Activated CD8-positive, alpha-beta T cell treated with anti-CD3 and anti-CD28 coated beads, Interleukin-2, amount 10 ng/mL, durations not matched to agents 7 days and 5 days (primary cell): ENCODE results near the gene CHMP2A. TPM values are rescaled to one million over a fixed set of nuclear protein-coding genes. Genes with fewer than 3 reads are reported as not detected.
A peak's percentile ranks its signal among the peaks of the same experiment; 100 is the strongest.

Experiments used
- ATAC-seq: fragments of 150-1000 bp; cut with Tn5 transposase; one replicate; pipeline ENCODE4 v1.10.0; 2021; ENCODE audit warnings: moderate library complexity
- CTCF ChIA-PET: fragments of 350-600 bp; sonication (Branson Sonifier 250); formaldehyde crosslinking; loops from one replicate; lab custom pipeline; 2021; ENCODE audit warnings: antibody characterized with exemption; lab: Charles Lee
- POLR2A ChIA-PET: fragments of 350-600 bp; sonication (Branson Sonifier 250); formaldehyde crosslinking; loops from one replicate; lab custom pipeline; 2021; ENCODE audit warnings: antibody characterized with exemption; lab: Charles Lee
- DNase-seq: peaks from one replicate; pipeline ENCODE4 v3.0.0-alpha.2; 2020
- H3K27ac Mint-ChIP-seq: one replicate; pipeline ENCODE4 v1.8.0; 2021; ENCODE audit warnings: mild to moderate bottlenecking, mixed read lengths
- H3K27me3 Mint-ChIP-seq: one replicate; pipeline ENCODE4 v1.8.0; 2021; ENCODE audit warnings: low read depth, mixed read lengths
- H3K36me3 Mint-ChIP-seq: one replicate; pipeline ENCODE4 v1.8.0; 2021; ENCODE audit warnings: low read depth, mixed read lengths
- H3K4me1 Mint-ChIP-seq: one replicate; pipeline ENCODE4 v1.8.0; 2021; ENCODE audit warnings: low read depth, mixed read lengths
- H3K4me3 Mint-ChIP-seq: one replicate; pipeline ENCODE4 v1.8.0; 2021; ENCODE audit warnings: mild to moderate bottlenecking, mixed read lengths
- H3K9me3 Mint-ChIP-seq: one replicate; pipeline ENCODE4 v1.8.0; 2022; ENCODE audit warnings: mixed read lengths; ENCODE audit not compliant: insufficient read depth
- total RNA-seq, 2 experiments: library from RNA; stranded (reverse); gene quantifications; one replicate each; pipeline ENCODE4 v1.2.3, GENCODE V29; 2021

Gene CHMP2A
- total RNA-seq, 2 experiments from 2014 or later, result 108 to 114 TPM

DNA sequence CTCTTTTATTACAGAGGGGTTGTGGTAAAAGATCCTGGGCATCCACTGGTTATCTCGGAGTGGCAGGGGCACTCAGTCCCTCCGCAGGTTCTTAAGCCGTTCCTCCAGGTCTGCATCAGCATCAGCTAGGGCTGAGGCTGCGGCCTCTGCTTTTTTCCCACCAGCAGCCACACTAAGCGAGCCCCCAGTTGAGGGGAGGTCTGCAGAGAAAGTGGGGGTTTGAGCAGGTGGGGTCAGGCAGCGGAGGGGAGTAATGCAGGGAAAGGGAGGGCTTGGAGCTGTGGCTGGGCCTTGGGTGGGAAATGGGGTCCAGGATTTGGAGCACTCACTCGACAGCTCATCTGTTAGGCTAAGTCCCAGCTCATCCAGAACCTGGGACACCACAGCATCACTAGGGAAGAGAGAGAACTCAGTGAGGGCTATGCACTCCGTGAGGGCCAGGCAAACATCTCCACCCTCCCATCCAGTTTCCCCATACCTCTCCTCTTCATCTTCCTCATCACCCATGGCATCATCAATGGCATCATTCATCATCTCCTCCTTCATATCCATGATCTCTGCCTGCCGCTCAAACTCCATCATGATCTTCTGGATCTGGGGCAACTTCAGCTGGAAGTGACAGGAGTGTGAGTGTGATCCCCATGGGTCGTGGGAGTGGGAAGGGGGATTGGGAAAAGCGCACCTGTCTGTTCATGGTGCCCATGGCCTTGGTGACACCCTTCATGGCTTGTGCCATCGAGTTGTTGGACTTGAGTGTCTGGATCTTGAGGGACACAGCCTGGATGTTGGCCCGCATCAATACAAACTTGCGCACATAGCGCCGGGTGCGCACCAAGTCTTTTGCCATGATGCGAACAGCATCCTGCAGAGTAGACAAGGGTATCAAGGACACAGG, 3.1 kb downstream of the CHMP2A start:
- no peaks in the 10 kb centered on the region for H3K27me3 Mint-ChIP-seq
- no peak overlapping the region for H3K27ac Mint-ChIP-seq
- H3K4me3 Mint-ChIP-seq, result no peak overlapping the region

DNA sequence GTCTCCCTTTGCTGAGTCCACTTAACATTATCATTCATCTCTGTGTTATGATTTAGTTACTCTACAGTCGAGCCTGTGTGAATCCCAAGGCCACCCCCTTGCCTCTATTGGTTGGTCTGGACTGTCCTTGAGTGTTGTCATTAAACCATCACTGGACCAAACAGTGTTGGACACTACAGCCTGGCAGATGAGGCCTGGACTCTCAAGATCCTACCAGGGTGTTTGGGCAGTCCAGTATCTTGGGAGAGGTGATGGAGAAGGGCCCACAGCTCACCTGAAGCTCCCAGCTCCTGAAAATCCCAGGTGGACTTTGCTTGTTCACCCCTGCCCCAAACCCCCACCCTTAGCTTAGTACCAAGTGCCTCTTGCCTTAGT, 3.8 kb downstream of the CHMP2A start:
- H3K9me3 Mint-ChIP-seq, result no peaks in the 10 kb centered on the region
- H3K27me3 Mint-ChIP-seq, result no peaks in the 10 kb centered on the region
- peaks cover 80% of the 10 kb centered on the region for H3K36me3 Mint-ChIP-seq
- peaks cover 46% of the 10 kb centered on the region for H3K4me1 Mint-ChIP-seq
- ChIA-PET POLR2A (interaction anchor here (1.1 kb wide), 1 partner anchor 20 kb away, joined by 3 read pairs; no protein-coding TSS in a partner anchor), CTCF (interaction anchor here (1.0 kb wide), 1 partner anchor 30 kb away, joined by 3 read pairs; no protein-coding TSS in a partner anchor)
- H3K4me3 Mint-ChIP-seq, result no peak overlapping the region
- DNase-seq, result no peak
- H3K27ac Mint-ChIP-seq, result no peak overlapping the region
- no peak for ATAC-seq

More for the DNA sequence above, 3.1 kb downstream of the CHMP2A start:
- DNase-seq (peak; percentile 20), ATAC-seq (no peak)
- ChIA-PET POLR2A (interaction anchor here (1.1 kb wide), 1 partner anchor 19 kb away, joined by 3 read pairs; no protein-coding TSS in a partner anchor), CTCF (interaction anchor here (1.0 to 4.5 kb wide), 2 partner anchors 30 to 32 kb away, joined by 3 to 49 read pairs; partner anchors contain the start of gene ZBTB45)
- Mint-ChIP-seq H3K9me3 (no peaks in the 10 kb centered on the region), H3K4me1 (peaks cover 46% of the 10 kb centered on the region), H3K36me3 (peaks cover 80% of the 10 kb centered on the region)

DNA sequence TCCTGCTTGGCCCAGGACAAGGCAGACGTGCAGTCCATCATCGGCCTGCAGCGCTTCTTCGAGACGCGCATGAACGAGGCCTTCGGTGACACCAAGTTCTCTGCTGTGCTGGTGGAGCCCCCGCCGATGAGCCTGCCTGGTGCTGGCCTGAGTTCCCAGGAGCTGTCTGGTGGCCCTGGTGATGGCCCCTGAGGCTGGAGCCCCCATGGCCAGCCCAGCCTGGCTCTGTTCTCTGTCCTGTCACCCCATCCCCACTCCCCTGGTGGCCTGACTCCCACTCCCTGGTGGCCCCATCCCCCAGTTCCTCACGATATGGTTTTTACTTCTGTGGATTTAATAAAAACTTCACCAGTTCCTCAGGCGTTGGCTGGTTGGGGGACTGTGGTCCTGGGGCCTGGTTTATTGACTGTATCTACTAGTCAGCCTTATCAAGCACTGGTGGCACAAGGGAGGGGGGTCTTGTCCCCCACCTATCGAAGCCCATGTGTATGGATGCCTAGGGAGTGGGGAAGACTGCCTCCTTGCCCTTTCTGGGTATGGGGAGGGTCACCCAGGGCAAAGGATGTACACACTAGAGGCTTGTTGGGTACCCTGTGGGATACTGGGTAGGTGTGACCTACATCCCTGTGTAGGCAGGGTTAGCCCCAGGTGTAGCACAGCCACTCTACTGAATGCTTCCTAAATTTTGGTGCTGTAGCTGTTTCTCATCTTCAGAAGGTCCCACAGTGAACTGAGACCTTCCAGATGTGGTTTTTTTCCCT, 4.4 kb downstream of the CHMP2A start:
- no peak for DNase-seq
- CTCF ChIA-PET, result interaction anchor here (1.0 to 1.5 kb wide), 2 partner anchors 31 kb away, joined by 3 to 5 read pairs; partner anchors contain the start of gene ZBTB45
- no peak for ATAC-seq

DNA sequence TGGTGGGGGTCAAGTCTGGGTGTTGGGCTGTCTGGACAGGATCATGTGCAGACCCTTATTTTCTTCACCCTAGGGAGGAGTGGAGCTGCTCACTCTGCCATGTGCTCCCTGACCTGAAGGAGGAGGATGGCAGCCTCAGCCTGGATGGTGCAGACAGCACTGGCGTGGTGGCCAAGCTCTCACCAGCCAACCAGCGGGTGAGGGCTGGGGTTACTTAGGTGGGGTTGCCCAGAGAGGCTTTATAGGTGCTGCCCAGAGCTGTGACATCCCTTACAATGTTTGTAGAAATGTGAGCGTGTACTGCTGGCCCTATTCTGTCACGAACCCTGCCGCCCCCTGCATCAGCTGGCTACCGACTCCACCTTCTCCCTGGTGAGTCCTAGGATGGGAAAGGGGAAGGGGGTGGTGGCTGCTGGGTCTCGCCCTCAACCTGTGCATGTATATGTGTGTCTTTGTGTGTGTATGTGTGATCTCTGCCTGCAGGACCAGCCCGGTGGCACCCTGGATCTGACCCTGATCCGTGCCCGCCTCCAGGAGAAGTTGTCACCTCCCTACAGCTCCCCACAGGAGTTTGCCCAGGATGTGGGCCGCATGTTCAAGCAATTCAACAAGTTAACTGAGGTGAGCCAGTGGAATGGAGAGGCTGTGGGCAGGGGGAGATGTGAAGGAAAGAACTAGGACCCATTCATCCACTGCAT, 5.1 kb downstream of the CHMP2A start:
- CTCF ChIA-PET, result interaction anchor here (1.5 kb wide), 1 partner anchor 30 kb away, joined by 5 read pairs; the partner anchor contains the start of gene ZBTB45
- Mint-ChIP-seq H3K27ac (no peak overlapping the region), H3K4me3 (no peak overlapping the region), H3K36me3 (peaks cover 81% of the 10 kb centered on the region), H3K9me3 (no peaks in the 10 kb centered on the region), H3K4me1 (peaks cover 42% of the 10 kb centered on the region), H3K27me3 (no peaks in the 10 kb centered on the region)
- POLR2A ChIA-PET, result no interaction called here
- DNase-seq, result no peak
- ATAC-seq, result no peak

More for the DNA sequence above, 4.4 kb downstream of the CHMP2A start:
- H3K9me3 Mint-ChIP-seq, result no peaks in the 10 kb centered on the region
- peaks cover 81% of the 10 kb centered on the region for H3K36me3 Mint-ChIP-seq
- no peaks in the 10 kb centered on the region for H3K27me3 Mint-ChIP-seq
- POLR2A ChIA-PET, result interaction anchor here (1.1 kb wide), 1 partner anchor 20 kb away, joined by 3 read pairs; no protein-coding TSS in a partner anchor
- no peak overlapping the region for H3K4me3 Mint-ChIP-seq
- H3K27ac Mint-ChIP-seq, result no peak overlapping the region
- H3K4me1 Mint-ChIP-seq, result peaks cover 48% of the 10 kb centered on the region

DNA sequence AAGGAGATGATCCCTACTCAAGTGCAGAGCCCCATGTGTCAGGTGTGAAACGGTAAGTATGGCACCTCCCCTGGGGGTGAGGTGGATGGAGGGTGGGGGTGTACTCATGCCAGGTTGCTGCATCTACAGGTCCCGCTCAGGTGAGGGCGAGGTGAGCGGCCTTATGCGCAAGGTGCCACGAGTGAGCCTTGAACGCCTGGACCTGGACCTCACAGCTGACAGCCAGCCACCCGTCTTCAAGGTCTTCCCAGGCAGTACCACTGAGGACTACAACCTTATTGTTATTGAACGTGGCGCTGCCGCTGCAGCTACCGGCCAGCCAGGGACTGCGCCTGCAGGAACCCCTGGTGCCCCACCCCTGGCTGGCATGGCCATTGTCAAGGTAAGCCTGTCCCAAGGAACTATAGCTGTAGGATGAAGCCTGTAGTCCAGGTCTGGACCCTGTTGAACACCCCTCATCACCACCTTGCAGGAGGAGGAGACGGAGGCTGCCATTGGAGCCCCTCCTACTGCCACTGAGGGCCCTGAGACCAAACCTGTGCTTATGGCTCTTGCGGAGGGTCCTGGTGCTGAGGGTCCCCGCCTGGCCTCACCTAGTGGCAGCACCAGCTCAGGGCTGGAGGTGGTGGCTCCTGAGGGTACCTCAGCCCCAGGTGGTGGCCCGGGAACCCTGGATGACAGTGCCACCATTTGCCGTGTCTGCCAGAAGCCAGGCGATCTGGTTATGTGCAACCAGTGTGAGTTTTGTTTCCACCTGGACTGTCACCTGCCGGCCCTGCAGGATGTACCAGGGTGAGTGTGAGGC, 5.8 kb downstream of the CHMP2A start:
- Mint-ChIP-seq H3K9me3 (no peaks in the 10 kb centered on the region), H3K4me3 (no peak overlapping the region), H3K27ac (no peak overlapping the region), H3K4me1 (peaks cover 41% of the 10 kb centered on the region), H3K36me3 (peaks cover 77% of the 10 kb centered on the region), H3K27me3 (no peaks in the 10 kb centered on the region)
- DNase-seq (no peak), ATAC-seq (no peak)
- ChIA-PET POLR2A (interaction anchor here (1.5 kb wide), 1 partner anchor 29 kb away, joined by 5 read pairs; the partner anchor contains the start of gene ZBTB45), CTCF (interaction anchor here (1.5 kb wide), 1 partner anchor 29 kb away, joined by 5 read pairs; the partner anchor contains the start of gene ZBTB45)

DNA sequence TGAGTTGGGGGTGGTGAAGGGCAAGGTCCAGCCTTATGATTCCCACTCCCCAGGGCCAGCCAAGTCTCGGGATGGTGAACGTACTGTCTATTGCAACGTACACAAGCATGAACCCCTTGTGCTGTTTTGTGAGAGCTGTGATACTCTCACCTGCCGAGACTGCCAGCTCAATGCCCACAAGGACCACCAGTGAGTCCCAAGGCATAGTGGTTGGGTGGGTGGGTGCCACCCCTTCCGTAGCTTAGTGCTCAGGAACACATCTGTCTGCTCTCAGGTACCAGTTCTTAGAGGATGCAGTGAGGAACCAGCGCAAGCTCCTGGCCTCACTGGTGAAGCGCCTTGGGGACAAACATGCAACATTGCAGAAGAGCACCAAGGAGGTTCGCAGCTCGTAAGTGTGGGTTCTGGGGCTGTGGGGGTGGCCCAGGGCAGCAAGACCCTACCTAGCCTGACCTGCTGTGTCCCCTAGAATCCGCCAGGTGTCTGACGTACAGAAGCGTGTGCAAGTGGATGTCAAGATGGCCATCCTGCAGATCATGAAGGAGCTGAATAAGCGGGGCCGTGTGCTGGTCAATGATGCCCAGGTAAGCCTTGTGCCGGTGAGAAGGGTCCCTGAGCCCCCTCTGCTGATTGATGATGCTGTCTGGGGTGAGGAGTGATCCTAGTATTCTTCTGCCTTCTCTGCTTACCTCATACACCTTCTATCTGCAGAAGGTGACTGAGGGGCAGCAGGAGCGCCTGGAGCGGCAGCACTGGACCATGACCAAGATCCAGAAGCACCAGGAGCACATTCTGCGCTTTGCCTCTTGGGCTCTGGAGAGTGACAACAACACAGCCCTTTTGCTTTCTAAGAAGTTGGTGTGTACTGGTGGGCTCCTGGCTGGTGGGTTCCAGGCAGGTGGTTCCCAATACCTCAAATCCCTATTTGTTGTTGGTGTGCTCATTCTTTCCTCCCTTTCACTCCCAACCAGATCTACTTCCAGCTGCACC, 7.3 kb downstream of the CHMP2A start:
- peaks cover 2% of the 10 kb centered on the region for H3K27me3 Mint-ChIP-seq
- DNase-seq (no peak), ATAC-seq (no peak)
- CTCF ChIA-PET, result interaction anchor here (1.4 kb wide), 1 partner anchor 28 kb away, joined by 3 read pairs; the partner anchor contains the start of gene ZBTB45
- peaks cover 68% of the 10 kb centered on the region for H3K36me3 Mint-ChIP-seq
- H3K27ac Mint-ChIP-seq, result no peak overlapping the region
- H3K9me3 Mint-ChIP-seq, result no peaks in the 10 kb centered on the region
- peaks cover 39% of the 10 kb centered on the region for H3K4me1 Mint-ChIP-seq
- peak overlapping the region; percentile 12 for H3K4me3 Mint-ChIP-seq
- POLR2A ChIA-PET, result interaction anchor here (0.6 to 1.5 kb wide), 4 partner anchors 11 to 28 kb away, joined by 3 to 5 read pairs (median 4); partner anchors contain the start of genes UBE2M and ZBTB45

DNA sequence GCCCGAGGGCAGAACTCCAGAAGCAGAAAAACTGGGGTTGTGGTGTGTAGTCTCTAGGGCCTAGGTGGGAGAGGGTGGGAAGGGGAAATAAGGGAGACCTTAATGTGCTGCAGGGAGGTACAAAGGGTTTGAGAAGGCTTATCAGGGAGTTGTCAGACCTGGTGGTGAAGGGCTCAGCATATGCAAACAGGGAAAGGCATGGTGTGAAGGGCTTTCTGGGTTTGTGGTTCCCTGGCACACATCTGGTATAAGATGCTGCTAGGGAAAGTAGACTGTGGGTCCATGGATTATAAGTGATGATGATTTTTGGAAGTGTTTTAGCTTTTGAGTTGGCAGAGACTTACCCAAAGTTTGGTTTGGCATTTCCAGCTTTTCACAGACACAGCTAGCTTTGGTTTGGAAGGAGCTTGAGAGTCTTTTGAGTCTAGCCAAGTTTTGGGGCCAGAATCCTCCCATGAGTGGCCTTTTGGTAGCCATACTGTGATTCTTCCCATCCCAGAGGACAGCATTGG, 8.8 kb downstream of the CHMP2A start:
- peaks cover 57% of the 10 kb centered on the region for H3K36me3 Mint-ChIP-seq
- H3K4me3 Mint-ChIP-seq, result peak overlapping the region; percentile 97
- CTCF ChIA-PET, result interaction anchor here (3.0 to 4.4 kb wide), 2 partner anchors 25 to 35 kb away, joined by 11 to 39 read pairs; partner anchors contain the start of gene ZBTB45
- H3K27ac Mint-ChIP-seq, result peak overlapping the region; percentile 84
- peaks cover 12% of the 10 kb centered on the region for H3K27me3 Mint-ChIP-seq
- DNase-seq (no peak), ATAC-seq (no peak)
- H3K9me3 Mint-ChIP-seq, result no peaks in the 10 kb centered on the region
- POLR2A ChIA-PET, result interaction anchor here (1.3 to 3.6 kb wide), 2 partner anchors 8 to 12 kb away, joined by 3 to 51 read pairs; partner anchors contain the start of genes CHMP2A and UBE2M
- peaks cover 36% of the 10 kb centered on the region for H3K4me1 Mint-ChIP-seq

DNA sequence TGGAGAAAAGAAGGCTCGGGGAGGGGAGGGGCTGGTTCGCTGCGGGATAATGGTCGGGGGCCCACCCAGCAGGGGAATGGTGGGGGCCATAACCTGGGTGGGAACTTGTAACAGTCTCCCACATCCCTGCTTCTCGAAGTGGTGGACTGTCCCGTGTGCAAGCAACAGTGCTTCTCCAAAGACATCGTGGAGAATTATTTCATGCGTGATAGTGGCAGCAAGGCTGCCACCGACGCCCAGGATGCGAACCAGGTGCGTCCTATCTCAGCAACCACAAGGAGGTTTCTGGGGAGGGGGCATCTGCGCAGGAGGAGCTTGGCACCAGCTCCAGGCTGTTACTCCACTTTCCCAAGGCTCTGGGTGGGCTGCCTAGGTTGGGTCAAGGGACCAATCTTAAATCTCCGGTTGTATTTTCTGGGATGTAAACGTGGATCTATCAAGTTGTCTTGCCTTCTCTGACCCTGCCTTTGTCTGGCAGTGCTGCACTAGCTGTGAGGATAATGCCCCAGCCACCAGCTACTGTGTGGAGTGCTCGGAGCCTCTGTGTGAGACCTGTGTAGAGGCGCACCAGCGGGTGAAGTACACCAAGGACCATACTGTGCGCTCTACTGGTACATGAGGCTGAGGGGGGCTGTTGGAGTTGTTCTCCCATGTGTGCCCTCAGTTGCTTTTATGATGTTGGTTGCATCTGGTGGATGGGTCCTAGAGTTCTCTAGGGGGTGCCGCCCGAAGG, 9.5 kb downstream of the CHMP2A start:
- no peaks in the 10 kb centered on the region for H3K9me3 Mint-ChIP-seq

More for the DNA sequence above, 9.5 kb downstream of the CHMP2A start:
- no peak for ATAC-seq
- Mint-ChIP-seq H3K4me3 (peak overlapping the region; percentile 97), H3K36me3 (peaks cover 54% of the 10 kb centered on the region), H3K4me1 (peaks cover 36% of the 10 kb centered on the region), H3K27me3 (peaks cover 12% of the 10 kb centered on the region), H3K27ac (peak overlapping the region; percentile 84)
- no peak for DNase-seq
- CTCF ChIA-PET, result interaction anchor here (0.9 to 4.4 kb wide), 3 partner anchors 25 to 36 kb away, joined by 3 to 39 read pairs (median 11); partner anchors contain the start of gene ZBTB45
- POLR2A ChIA-PET, result interaction anchor here (0.7 to 3.6 kb wide), 9 partner anchors 9 to 158 kb away, joined by 3 to 51 read pairs (median 4); partner anchors contain the start of genes CHMP2A, RPS5, SLC27A5 and UBE2M
